ENCODE results near the gene BOC. TPM values are rescaled to one million over a fixed set of nuclear protein-coding genes. Genes with fewer than 3 reads are reported as not detected.

BOC gene
- total RNA-seq, 2 experiments from 2014 or later: not detected

DNA sequence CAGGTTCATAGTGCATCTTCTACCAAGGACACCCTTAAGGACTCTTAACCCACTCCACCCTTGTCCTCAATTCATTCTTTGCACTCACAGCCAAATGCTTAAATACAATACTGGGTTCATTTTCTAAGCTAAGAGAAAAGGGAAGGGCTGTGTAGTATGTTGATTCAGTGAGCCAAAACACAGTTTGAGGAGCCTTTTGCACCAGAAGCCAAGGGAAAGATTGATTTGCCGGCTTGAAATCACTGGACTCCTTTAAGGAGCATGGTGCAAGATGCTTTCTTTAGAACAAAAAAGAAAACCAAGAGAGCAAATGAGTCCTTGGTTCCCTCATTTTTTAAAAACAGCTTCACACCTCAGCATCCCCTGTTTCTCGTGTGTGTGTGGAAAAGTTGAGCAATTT is 47.8 kb downstream of the BOC start:
- H3K36me3 Mint-ChIP-seq (ENCODE audit: low read depth): no peaks in the 10 kb centered on the region
- H3K36me3 ChIP-seq (ENCODE audit: insufficient read depth, low read length): no peaks in the 10 kb centered on the region
- no peaks in the 10 kb centered on the region for H3K9me3 ChIP-seq (ENCODE audit: control insufficient read depth in 1 of 2, insufficient read depth in 1 of 2, low read length in 2 of 2)
- no peaks in the 10 kb centered on the region for H3K9me3 Mint-ChIP-seq
- no peak overlapping the region for H3K27ac ChIP-seq (ENCODE audit: low read depth in 1 of 2, low read length in 2 of 2)
- H3K4me1 Mint-ChIP-seq (ENCODE audit: low read depth): no peaks in the 10 kb centered on the region
- POLR2A ChIA-PET: no interaction called here
- H3K4me3 Mint-ChIP-seq: no peak overlapping the region
- H3K27ac Mint-ChIP-seq: no peak overlapping the region
- no peak overlapping the region for H3K4me3 ChIP-seq (ENCODE audit: low read length)
- no peaks in the 10 kb centered on the region for H3K27me3 ChIP-seq (ENCODE audit: control insufficient read depth in 1 of 2, insufficient read depth in 2 of 2, low read length in 2 of 2)
- TF ChIP-seq, protein P1, sequence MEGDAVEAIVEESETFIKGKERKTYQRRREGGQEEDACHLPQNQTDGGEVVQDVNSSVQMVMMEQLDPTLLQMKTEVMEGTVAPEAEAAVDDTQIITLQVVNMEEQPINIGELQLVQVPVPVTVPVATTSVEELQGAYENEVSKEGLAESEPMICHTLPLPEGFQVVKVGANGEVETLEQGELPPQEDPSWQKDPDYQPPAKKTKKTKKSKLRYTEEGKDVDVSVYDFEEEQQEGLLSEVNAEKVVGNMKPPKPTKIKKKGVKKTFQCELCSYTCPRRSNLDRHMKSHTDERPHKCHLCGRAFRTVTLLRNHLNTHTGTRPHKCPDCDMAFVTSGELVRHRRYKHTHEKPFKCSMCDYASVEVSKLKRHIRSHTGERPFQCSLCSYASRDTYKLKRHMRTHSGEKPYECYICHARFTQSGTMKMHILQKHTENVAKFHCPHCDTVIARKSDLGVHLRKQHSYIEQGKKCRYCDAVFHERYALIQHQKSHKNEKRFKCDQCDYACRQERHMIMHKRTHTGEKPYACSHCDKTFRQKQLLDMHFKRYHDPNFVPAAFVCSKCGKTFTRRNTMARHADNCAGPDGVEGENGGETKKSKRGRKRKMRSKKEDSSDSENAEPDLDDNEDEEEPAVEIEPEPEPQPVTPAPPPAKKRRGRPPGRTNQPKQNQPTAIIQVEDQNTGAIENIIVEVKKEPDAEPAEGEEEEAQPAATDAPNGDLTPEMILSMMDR (IDR thresholded peaks at IDR 0.05): no peak
- no peak for DNase-seq
- CTCF ChIA-PET: no interaction called here
- intact Hi-C loops (cut with DNase I, micrococcal nuclease): no loop called here
- no peaks in the 10 kb centered on the region for H3K4me1 ChIP-seq (ENCODE audit: insufficient read depth, low read length)
- H3K27me3 Mint-ChIP-seq: peaks cover 4% of the 10 kb centered on the region
- no peak for ATAC-seq (ENCODE audit: poor library complexity)

GRCh38 chr3:113261063-113261625 is 49.8 kb downstream of the BOC start:
- Histone ChIP-seq H3K27ac (ENCODE audit: low read depth in 1 of 2, low read length in 2 of 2) (no peak overlapping the region), H3K4me1 (ENCODE audit: insufficient read depth, low read length) (no peaks in the 10 kb centered on the region), H3K27me3 (ENCODE audit: control insufficient read depth in 1 of 2, insufficient read depth in 2 of 2, low read length in 2 of 2) (no peaks in the 10 kb centered on the region), H3K36me3 (ENCODE audit: insufficient read depth, low read length) (no peaks in the 10 kb centered on the region), H3K4me3 (ENCODE audit: low read length) (no peak overlapping the region), H3K9me3 (ENCODE audit: control insufficient read depth in 1 of 2, insufficient read depth in 1 of 2, low read length in 2 of 2) (no peaks in the 10 kb centered on the region)
- Mint-ChIP-seq H3K4me3 (no peak overlapping the region), H3K4me1 (ENCODE audit: low read depth) (no peaks in the 10 kb centered on the region), H3K9me3 (no peaks in the 10 kb centered on the region), H3K36me3 (ENCODE audit: low read depth) (no peaks in the 10 kb centered on the region), H3K27ac (no peak overlapping the region), H3K27me3 (peaks cover 4% of the 10 kb centered on the region)
- CTCF ChIA-PET: no interaction called here
- POLR2A ChIA-PET: interaction anchor here (0.5 kb wide), 1 partner anchor 119 kb away, joined by 4 read pairs; no protein-coding TSS in a partner anchor
- TF ChIP-seq, protein P1 (IDR thresholded peaks at IDR 0.05): no peak
- DNase-seq (no peak), ATAC-seq (ENCODE audit: poor library complexity) (no peak)
- intact Hi-C loops (cut with DNase I, micrococcal nuclease): no loop called here

DNA sequence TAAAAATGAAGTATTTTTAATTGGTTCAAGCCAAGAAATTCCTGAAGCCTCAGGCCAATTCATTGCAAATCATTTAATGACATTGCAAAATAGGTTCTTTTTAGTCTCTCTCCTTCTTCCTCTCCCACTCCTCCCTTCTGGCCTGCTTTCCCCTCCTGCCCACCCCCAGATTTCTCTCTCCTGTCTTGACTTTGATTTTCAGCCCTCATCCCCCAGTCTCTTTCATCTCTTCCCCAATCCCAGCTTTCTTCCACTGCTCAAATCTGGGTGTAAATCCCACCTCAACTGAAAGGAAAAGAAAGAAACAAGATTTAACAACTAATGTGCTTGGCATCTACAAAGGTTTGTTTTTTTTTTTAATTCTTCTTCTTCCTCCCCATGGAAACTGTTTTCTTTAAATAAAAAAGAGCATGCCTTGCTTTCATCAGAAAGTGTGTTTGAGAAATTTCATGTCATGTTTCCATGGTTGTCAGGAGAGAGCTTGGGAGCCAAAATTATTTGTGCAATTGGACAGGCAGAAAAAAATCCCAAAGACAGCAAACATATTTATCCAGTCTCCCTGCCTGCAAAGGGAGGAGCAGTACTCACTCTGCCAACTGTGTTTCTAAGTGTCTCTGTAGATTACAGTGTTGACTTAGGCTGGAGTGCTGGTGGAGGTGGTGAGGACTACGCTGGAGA is 50.4 kb downstream of the BOC start:
- H3K27me3 Mint-ChIP-seq: peaks cover 4% of the 10 kb centered on the region
- POLR2A ChIA-PET: interaction anchor here (0.5 kb wide), 1 partner anchor 118 kb away, joined by 4 read pairs; no protein-coding TSS in a partner anchor
- H3K4me1 Mint-ChIP-seq (ENCODE audit: low read depth): no peaks in the 10 kb centered on the region
- Histone ChIP-seq H3K9me3 (ENCODE audit: control insufficient read depth in 1 of 2, insufficient read depth in 1 of 2, low read length in 2 of 2) (no peaks in the 10 kb centered on the region), H3K27ac (ENCODE audit: low read depth in 1 of 2, low read length in 2 of 2) (no peak overlapping the region), H3K36me3 (ENCODE audit: insufficient read depth, low read length) (no peaks in the 10 kb centered on the region), H3K4me1 (ENCODE audit: insufficient read depth, low read length) (no peaks in the 10 kb centered on the region), H3K27me3 (ENCODE audit: control insufficient read depth in 1 of 2, insufficient read depth in 2 of 2, low read length in 2 of 2) (no peaks in the 10 kb centered on the region), H3K4me3 (ENCODE audit: low read length) (no peak overlapping the region)
- H3K27ac Mint-ChIP-seq: no peak overlapping the region
- ATAC-seq (ENCODE audit: poor library complexity): no peak
- no peaks in the 10 kb centered on the region for H3K9me3 Mint-ChIP-seq
- intact Hi-C loops (cut with DNase I, micrococcal nuclease): no loop called here
- no peak overlapping the region for H3K4me3 Mint-ChIP-seq
- H3K36me3 Mint-ChIP-seq (ENCODE audit: low read depth): no peaks in the 10 kb centered on the region
- CTCF ChIA-PET: no interaction called here
- no peak for DNase-seq
- TF ChIP-seq, protein P1 (IDR thresholded peaks at IDR 0.05): no peak

All from CD4-positive, alpha-beta T cell (primary cell).